Measurements from ENCODE around the gene ZSWIM3. TPM values are rescaled to one million over a fixed set of nuclear protein-coding genes. Genes with fewer than 3 reads are reported as not detected.

The ZSWIM3 gene
- 4.9 TPM for polyA plus RNA-seq (2012; ENCODE audit: insufficient read depth, insufficient read length, low read depth)

DNA sequence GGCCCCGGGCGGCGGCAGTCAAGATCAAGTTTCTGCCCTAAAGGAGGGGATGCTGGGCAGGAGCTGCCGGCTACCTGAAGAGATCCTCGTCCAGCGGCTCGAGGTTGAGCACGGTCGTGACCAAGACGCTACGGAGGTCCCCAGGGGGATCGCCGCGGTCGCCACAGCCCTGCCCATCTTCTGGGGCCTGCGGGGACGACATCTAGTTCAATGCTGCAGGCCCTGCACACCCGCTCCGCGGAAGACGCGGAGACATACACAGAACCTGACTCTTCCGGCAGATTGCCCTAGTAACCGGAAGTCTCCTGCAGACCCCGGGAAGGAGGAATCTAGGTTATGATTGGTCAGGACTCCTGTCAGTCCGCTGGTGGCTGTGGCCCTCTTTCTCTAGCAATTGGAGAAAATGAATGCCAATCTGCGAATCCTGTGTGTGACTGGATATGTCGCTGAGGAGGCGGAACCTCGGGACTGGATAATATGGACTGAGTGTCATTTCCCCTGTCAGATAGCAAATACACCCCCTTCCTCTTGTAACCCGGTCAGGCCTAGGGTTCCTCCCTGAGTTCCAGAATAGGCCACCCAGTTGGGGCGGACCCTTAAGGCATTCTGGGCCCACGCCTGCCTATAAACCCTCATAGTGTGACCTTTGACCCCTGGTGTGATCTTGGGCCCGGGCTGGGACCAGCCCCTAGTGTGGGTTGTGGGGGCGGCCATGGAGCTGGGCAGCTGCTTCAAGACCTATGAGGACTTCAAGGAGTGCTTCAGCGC, at the start of gene ZSWIM3, which contains the start of gene ACOT8:
ZSWIM3 (plus strand) TSS at position 501 of the 768 bp plus-strand sequence; CDS start at position 713, 212 bp downstream.
ACOT8 (minus strand) TSS at position 279 of the 768 bp plus-strand sequence; CDS start at position 202, 77 bp downstream.
- Histone ChIP-seq H3K9me3 (no peaks in the 10 kb centered on the region), H3K27me3 (no peaks in the 10 kb centered on the region), H3K4me1 (peaks cover 3% of the 10 kb centered on the region; the same call in 1 of the 2 replicates), H3K4me3 (ENCODE audit: low read depth, low read length) (peak within 1 kb of the TSS; percentile 83), H3K36me3 (no peaks in the 10 kb centered on the region)
- peak; percentile 98 for DNase-seq
- TF ChIP-seq, protein P1, sequence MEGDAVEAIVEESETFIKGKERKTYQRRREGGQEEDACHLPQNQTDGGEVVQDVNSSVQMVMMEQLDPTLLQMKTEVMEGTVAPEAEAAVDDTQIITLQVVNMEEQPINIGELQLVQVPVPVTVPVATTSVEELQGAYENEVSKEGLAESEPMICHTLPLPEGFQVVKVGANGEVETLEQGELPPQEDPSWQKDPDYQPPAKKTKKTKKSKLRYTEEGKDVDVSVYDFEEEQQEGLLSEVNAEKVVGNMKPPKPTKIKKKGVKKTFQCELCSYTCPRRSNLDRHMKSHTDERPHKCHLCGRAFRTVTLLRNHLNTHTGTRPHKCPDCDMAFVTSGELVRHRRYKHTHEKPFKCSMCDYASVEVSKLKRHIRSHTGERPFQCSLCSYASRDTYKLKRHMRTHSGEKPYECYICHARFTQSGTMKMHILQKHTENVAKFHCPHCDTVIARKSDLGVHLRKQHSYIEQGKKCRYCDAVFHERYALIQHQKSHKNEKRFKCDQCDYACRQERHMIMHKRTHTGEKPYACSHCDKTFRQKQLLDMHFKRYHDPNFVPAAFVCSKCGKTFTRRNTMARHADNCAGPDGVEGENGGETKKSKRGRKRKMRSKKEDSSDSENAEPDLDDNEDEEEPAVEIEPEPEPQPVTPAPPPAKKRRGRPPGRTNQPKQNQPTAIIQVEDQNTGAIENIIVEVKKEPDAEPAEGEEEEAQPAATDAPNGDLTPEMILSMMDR (IDR thresholded peaks at IDR 0.05; ENCODE audit: low read depth, low read length): no peak

DNA sequence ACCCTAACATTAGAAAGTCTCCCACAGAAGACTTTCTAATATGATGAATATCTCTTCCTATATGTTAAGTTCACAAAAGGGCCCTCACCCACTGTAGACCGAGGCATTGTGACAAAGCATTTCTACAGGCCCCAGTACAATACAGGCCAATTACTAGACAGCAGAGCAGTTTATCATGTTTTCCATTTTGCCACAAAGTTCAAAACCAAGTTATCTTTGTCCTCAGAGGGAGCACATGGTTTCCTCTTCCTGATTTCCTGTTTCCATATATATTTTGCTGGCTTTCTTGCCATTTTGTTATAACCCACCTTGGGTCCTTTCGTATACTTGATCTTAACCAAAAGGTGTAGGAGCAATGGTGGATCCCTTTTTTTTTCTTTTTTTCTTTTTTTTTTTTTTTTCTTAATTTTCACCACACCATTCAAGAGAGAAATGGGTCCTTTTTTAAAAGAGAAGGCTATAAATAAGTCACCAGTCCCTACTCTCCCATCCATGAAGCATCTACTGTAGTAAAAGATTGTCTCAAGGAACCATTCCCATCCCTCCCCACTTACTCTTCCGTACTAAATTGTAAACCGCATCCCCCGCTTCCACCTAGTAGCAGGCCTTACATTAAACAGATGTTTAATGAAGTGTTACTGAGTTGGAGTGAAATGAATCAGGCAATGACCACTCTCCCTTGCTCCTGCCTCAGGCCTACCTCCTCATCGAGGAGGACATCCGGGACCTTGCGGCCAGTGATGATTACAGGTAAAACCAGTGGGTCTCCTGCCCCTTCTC, 47.0 kb upstream of the ZSWIM3 start:
- Histone ChIP-seq H3K4me3 (ENCODE audit: low read depth, low read length) (no peak overlapping the region), H3K4me1 (no peaks in the 10 kb centered on the region), H3K9me3 (no peaks in the 10 kb centered on the region), H3K36me3 (peaks cover 43% of the 10 kb centered on the region), H3K27me3 (no peaks in the 10 kb centered on the region)
- no peak for DNase-seq
- TF ChIP-seq, protein P1 (IDR thresholded peaks at IDR 0.05; ENCODE audit: low read depth, low read length): no peak

DNA sequence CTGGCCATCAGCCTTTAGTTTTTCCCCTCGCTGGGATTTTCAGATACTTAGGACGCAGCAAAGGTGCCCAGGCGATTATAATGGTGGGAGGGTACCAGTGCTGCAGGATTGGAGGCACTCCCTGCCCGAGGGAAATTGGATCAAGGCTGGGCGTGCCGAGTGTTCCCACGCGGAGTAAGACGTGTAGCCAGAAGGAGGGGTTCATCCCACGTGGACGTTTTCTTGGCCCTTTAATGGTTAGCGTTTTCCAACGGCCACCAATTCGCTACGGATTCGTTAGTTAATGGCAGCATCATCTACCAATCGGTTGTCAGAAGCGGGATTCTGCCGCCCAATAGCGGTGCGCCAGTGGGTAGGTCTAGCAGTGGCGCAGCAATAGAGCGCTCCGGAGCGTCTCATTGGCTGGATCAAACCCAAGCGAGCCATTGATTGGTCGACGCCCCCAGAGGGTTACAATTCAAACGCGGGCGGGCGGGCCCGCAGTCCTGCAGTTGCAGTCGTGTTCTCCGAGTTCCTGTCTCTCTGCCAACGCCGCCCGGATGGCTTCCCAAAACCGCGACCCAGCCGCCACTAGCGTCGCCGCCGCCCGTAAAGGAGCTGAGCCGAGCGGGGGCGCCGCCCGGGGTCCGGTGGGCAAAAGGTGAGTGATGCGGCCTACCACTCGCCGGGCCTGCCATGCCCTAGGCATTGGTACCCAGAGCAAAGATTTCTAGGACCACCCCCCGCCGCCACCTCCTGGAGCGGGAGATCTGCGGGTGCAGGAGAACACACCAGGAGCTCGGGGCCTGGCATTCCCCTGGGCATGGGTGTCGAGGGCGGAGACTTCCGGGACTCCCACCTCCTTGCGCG, 45.0 kb upstream of the ZSWIM3 start, which contains the start of gene UBE2C:
UBE2C (plus strand) TSS at position 488 of the 849 bp plus-strand sequence; CDS start at position 540, 52 bp downstream.
- H3K9me3 ChIP-seq: no peaks in the 10 kb centered on the region
- no peaks in the 10 kb centered on the region for H3K4me1 ChIP-seq
- H3K36me3 ChIP-seq: peaks cover 51% of the 10 kb centered on the region
- peak within 1 kb of the TSS; percentile 92 for H3K4me3 ChIP-seq (ENCODE audit: low read depth, low read length)
- DNase-seq: peak; percentile 98
- H3K27me3 ChIP-seq: no peaks in the 10 kb centered on the region
- TF ChIP-seq, protein P1 (IDR thresholded peaks at IDR 0.05; ENCODE audit: low read depth, low read length): no peak

DNA sequence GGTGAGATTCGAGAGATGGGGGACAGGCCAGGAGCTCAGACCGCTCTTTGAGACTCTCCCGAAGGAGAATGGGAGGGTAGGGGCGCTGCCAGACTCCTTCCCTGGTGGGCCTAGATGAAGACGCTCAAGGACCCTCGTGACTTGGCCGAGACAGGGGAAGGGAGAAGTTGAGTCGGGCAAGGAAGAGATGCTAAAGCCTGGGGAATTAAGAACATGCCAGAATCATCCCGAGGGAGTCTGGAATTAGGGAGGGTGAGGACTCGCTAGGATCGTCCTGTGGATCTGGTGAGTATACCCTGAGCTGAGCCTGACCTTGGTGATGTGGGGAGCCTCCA, 44.4 kb upstream of the ZSWIM3 start:
- H3K4me3 ChIP-seq (ENCODE audit: low read depth, low read length): peak overlapping the region; percentile 92
- H3K36me3 ChIP-seq: peaks cover 51% of the 10 kb centered on the region

GRCh38 chr20:45813489-45813888, 43.9 kb upstream of the ZSWIM3 start:
- Histone ChIP-seq H3K9me3 (no peaks in the 10 kb centered on the region), H3K4me3 (ENCODE audit: low read depth, low read length) (peak overlapping the region; percentile 92), H3K27me3 (no peaks in the 10 kb centered on the region), H3K4me1 (no peaks in the 10 kb centered on the region), H3K36me3 (peaks cover 51% of the 10 kb centered on the region)
- DNase-seq: no peak
- TF ChIP-seq, protein P1 (IDR thresholded peaks at IDR 0.05; ENCODE audit: low read depth, low read length): no peak

More for the DNA sequence above, 44.4 kb upstream of the ZSWIM3 start:
- no peak for DNase-seq
- H3K4me1 ChIP-seq: no peaks in the 10 kb centered on the region
- H3K9me3 ChIP-seq: no peaks in the 10 kb centered on the region
- TF ChIP-seq, protein P1 (IDR thresholded peaks at IDR 0.05; ENCODE audit: low read depth, low read length): no peak
- no peaks in the 10 kb centered on the region for H3K27me3 ChIP-seq
